ENCODE data around the gene PCDHGC3. TPM values are rescaled to one million over a fixed set of nuclear protein-coding genes. Genes with fewer than 3 reads are reported as not detected.

Gene PCDHGC3
- total RNA-seq, 1 donor from 2014 or later = 60.3 TPM

- H3K4me3 Mint-ChIP-seq = peak overlapping the region; percentile 97
- no peak for DNase-seq (ENCODE audit: extremely low spot score, unreplicated experiment)
- peaks cover 12% of the 10 kb centered on the region for H3K36me3 Mint-ChIP-seq
- no peak overlapping the region for H3K27ac Mint-ChIP-seq
- H3K9me3 Mint-ChIP-seq = no peaks in the 10 kb centered on the region
- TF ChIP-seq, protein P1, sequence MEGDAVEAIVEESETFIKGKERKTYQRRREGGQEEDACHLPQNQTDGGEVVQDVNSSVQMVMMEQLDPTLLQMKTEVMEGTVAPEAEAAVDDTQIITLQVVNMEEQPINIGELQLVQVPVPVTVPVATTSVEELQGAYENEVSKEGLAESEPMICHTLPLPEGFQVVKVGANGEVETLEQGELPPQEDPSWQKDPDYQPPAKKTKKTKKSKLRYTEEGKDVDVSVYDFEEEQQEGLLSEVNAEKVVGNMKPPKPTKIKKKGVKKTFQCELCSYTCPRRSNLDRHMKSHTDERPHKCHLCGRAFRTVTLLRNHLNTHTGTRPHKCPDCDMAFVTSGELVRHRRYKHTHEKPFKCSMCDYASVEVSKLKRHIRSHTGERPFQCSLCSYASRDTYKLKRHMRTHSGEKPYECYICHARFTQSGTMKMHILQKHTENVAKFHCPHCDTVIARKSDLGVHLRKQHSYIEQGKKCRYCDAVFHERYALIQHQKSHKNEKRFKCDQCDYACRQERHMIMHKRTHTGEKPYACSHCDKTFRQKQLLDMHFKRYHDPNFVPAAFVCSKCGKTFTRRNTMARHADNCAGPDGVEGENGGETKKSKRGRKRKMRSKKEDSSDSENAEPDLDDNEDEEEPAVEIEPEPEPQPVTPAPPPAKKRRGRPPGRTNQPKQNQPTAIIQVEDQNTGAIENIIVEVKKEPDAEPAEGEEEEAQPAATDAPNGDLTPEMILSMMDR (conservative IDR thresholded peaks at IDR 0.05) = no peak
- H3K4me1 Mint-ChIP-seq (ENCODE audit: unreplicated experiment) = peaks cover 68% of the 10 kb centered on the region
- H3K27me3 Mint-ChIP-seq = no peaks in the 10 kb centered on the region
These were observed 35.3 kb downstream of the PCDHGC3 start for GRCh38 chr5:141510850-141511601.

- peak overlapping the region; percentile 97 for H3K4me3 Mint-ChIP-seq
- peaks cover 72% of the 10 kb centered on the region for H3K4me1 Mint-ChIP-seq (ENCODE audit: unreplicated experiment)
- DNase-seq (ENCODE audit: extremely low spot score, unreplicated experiment) = no peak
- H3K27ac Mint-ChIP-seq = peak overlapping the region; percentile 89
- TF ChIP-seq, protein P1 (conservative IDR thresholded peaks at IDR 0.05) = no peak
- peaks cover 14% of the 10 kb centered on the region for H3K36me3 Mint-ChIP-seq
- no peaks in the 10 kb centered on the region for H3K27me3 Mint-ChIP-seq
- no peaks in the 10 kb centered on the region for H3K9me3 Mint-ChIP-seq
These were observed 36.1 kb downstream of the PCDHGC3 start for GRCh38 chr5:141511771-141512325.

- H3K27ac Mint-ChIP-seq = peak overlapping the region; percentile 89
- DNase-seq (ENCODE audit: extremely low spot score, unreplicated experiment) = peak; percentile 88
- H3K4me3 Mint-ChIP-seq = peak overlapping the region; percentile 97
- peaks cover 70% of the 10 kb centered on the region for H3K4me1 Mint-ChIP-seq (ENCODE audit: unreplicated experiment)
- TF ChIP-seq, protein P1 (conservative IDR thresholded peaks at IDR 0.05) = peak; percentile 95
- peaks cover 18% of the 10 kb centered on the region for H3K36me3 Mint-ChIP-seq
- no peaks in the 10 kb centered on the region for H3K9me3 Mint-ChIP-seq
- no peaks in the 10 kb centered on the region for H3K27me3 Mint-ChIP-seq
These were observed 36.7 kb downstream of the PCDHGC3 start for GRCh38 chr5:141512390-141512910.

DNA sequence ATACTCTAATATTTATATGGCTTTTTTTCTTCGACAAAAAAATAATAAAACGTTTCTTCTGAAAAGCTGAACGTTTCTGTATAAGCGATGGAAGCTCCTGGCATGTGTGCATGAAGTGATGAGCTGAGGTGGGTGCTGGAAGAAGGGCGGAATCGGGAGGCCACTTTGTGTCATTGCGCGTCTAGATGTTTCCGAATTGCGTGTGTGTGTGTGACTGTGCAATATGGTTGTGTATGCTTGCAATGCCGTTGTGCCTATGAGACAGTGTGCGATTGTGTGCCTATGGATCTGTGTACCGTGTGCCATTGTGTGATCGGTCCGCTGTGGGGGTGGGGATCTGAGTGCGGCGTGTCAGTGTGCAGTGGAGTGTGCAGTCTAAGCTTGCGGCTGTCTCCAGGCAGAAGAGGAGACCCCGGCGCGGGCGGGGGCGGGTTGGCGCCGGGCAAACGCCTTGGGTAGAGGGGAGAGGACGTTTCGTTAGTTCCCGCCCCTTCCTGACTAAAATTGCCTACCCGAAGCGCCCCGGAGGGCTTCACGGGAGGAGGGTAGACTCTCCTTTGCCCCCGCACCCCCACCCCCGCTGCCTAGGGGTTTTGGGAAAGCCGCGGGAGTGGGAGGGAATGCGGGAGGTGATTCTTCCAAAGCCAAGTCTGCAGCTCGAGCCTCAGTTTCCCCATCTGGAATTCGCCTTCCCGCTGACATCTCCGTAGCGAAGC, 37.3 kb downstream of the PCDHGC3 start:
- no peaks in the 10 kb centered on the region for H3K27me3 Mint-ChIP-seq
- peaks cover 22% of the 10 kb centered on the region for H3K36me3 Mint-ChIP-seq
- TF ChIP-seq, protein P1 (conservative IDR thresholded peaks at IDR 0.05) = no peak
- peak; percentile 84 for DNase-seq (ENCODE audit: extremely low spot score, unreplicated experiment)
- H3K4me3 Mint-ChIP-seq = peak overlapping the region; percentile 97
- peak overlapping the region; percentile 89 for H3K27ac Mint-ChIP-seq
- H3K4me1 Mint-ChIP-seq (ENCODE audit: unreplicated experiment) = peaks cover 64% of the 10 kb centered on the region
- H3K9me3 Mint-ChIP-seq = no peaks in the 10 kb centered on the region

GRCh38 chr5:141513627-141514329, 38.0 kb downstream of the PCDHGC3 start:
- Mint-ChIP-seq H3K9me3 (no peaks in the 10 kb centered on the region), H3K27ac (peak overlapping the region; percentile 89), H3K4me3 (peak overlapping the region; percentile 97), H3K36me3 (peaks cover 24% of the 10 kb centered on the region), H3K27me3 (no peaks in the 10 kb centered on the region), H3K4me1 (ENCODE audit: unreplicated experiment) (peaks cover 60% of the 10 kb centered on the region)
- TF ChIP-seq, protein P1 (conservative IDR thresholded peaks at IDR 0.05) = no peak
- peak; percentile 82 for DNase-seq (ENCODE audit: extremely low spot score, unreplicated experiment)
